ENCODE results near the gene CDH11.

Gene CDH11

GRCh38 chr16:64898159-64898558, 223.7 kb downstream of the CDH11 start:
- no peak for DNase-seq

Data from NCI-H1105 treated with DMSO at 0.1 percent for 48 hours (cell line).